ENCODE data around the gene CFAP157. TPM values are rescaled to one million over a fixed set of nuclear protein-coding genes. Genes with fewer than 3 reads are reported as not detected.

Gene CFAP157
- total and polyA plus RNA-seq, 7 donors = 0.12 TPM; not detected in 6

- peaks cover 19 to 71% (median 36%) of the 10 kb centered on the region in 3 donors for H3K27me3 ChIP-seq
- WGBS, 2 donors = 82 to 93% methylated on average over 5 of the region's 5 CpGs
- intact Hi-C loops (cut with DNase I) = no loop called here
These were observed 52.1 kb downstream of the CFAP157 start for GRCh38 chr9:127758843-127759242.

GRCh38 chr9:127761061-127761460, 54.3 kb downstream of the CFAP157 start:
- H3K4me3 ChIP-seq = no peak overlapping the region
- H3K27me3 ChIP-seq = peaks cover 3 to 56% (median 14%) of the 10 kb centered on the region in 3 donors
- no peak for DNase-seq
- WGBS, 2 donors = 79 to 90% methylated on average over 5 of the region's 5 CpGs
- TF ChIP-seq CTCF (IDR thresholded peaks at IDR 0.05) (no peak), EP300 (IDR thresholded peaks at IDR 0.05) (no peak), POLR2A (IDR thresholded peaks at IDR 0.05) (no peak), POLR2AphosphoS5 (IDR thresholded peaks at IDR 0.05) (no peak)
- H3K9me3 ChIP-seq = no peaks in the 10 kb centered on the region
- no peaks in the 10 kb centered on the region for H3K36me3 ChIP-seq
- H3K4me1 ChIP-seq = no peaks in the 10 kb centered on the region
- H3K27ac ChIP-seq = peak overlapping the region in 1 of 4 donors; percentile 41
- intact Hi-C loops (cut with DNase I) = no loop called here

More at GRCh38 chr9:127758843-127759242, 52.1 kb downstream of the CFAP157 start:
- no peak for DNase-seq
- peaks cover 0 to 14% (median 13%) of the 10 kb centered on the region in 4 donors for H3K4me1 ChIP-seq
- no peaks in the 10 kb centered on the region for H3K36me3 ChIP-seq
- TF ChIP-seq POLR2AphosphoS5 (IDR thresholded peaks at IDR 0.05) = no peak
- no peak for TF ChIP-seq POLR2A (IDR thresholded peaks at IDR 0.05)
- no peak for TF ChIP-seq CTCF (IDR thresholded peaks at IDR 0.05)
- TF ChIP-seq EP300 (IDR thresholded peaks at IDR 0.05) = no peak
- no peak overlapping the region for H3K4me3 ChIP-seq
- H3K9me3 ChIP-seq = no peaks in the 10 kb centered on the region
- no peak overlapping the region for H3K27ac ChIP-seq

GRCh38 chr9:127761491-127761956, 54.7 kb downstream of the CFAP157 start:
- intact Hi-C loops (cut with DNase I) = no loop called here
- Histone ChIP-seq H3K4me3 (no peak overlapping the region), H3K27ac (peak overlapping the region; percentile 35 to 65 (median 42)), H3K4me1 (no peaks in the 10 kb centered on the region), H3K9me3 (no peaks in the 10 kb centered on the region), H3K36me3 (no peaks in the 10 kb centered on the region), H3K27me3 (peaks cover 3 to 52% (median 11%) of the 10 kb centered on the region in 3 donors)
- no peak for DNase-seq
- no peak for TF ChIP-seq POLR2AphosphoS5 (IDR thresholded peaks at IDR 0.05)
- 28 to 70% methylated on average over 5 of the region's 5 CpGs for whole genome bisulfite sequencing, 2 donors

GRCh38 chr9:127762111-127762676, 55.4 kb downstream of the CFAP157 start:
- H3K27ac ChIP-seq = peak overlapping the region; percentile 35 to 65 (median 42)
- H3K9me3 ChIP-seq = no peaks in the 10 kb centered on the region
- TF ChIP-seq CTCF (IDR thresholded peaks at IDR 0.05) (no peak), EP300 (IDR thresholded peaks at IDR 0.05) (no peak), POLR2A (IDR thresholded peaks at IDR 0.05) (no peak), POLR2AphosphoS5 (IDR thresholded peaks at IDR 0.05) (no peak)
- no peak overlapping the region for H3K4me3 ChIP-seq
- WGBS, 2 donors = 37 to 48% methylated on average over 16 of the region's 16 CpGs
- H3K4me1 ChIP-seq = no peaks in the 10 kb centered on the region
- H3K36me3 ChIP-seq = no peaks in the 10 kb centered on the region
- intact Hi-C loops (cut with DNase I) = no loop called here
- peaks cover 3 to 46% (median 11%) of the 10 kb centered on the region in 3 donors for H3K27me3 ChIP-seq
- DNase-seq = no peak

- DNase-seq = no peak
- Histone ChIP-seq H3K4me1 (no peaks in the 10 kb centered on the region), H3K9me3 (no peaks in the 10 kb centered on the region), H3K27ac (peak overlapping the region in 3 of 4 donors; percentile 17 to 65 (median 39)), H3K36me3 (no peaks in the 10 kb centered on the region), H3K27me3 (peaks cover 3 to 32% (median 11%) of the 10 kb centered on the region in 3 donors), H3K4me3 (no peak overlapping the region)
- WGBS, 2 donors = 27 to 66% methylated on average over 7 of the region's 7 CpGs
- intact Hi-C loops (cut with DNase I) = no loop called here
- TF ChIP-seq POLR2AphosphoS5 (IDR thresholded peaks at IDR 0.05) (peak in 3 of 4 donors; percentile 24 to 50 (median 48)), CTCF (IDR thresholded peaks at IDR 0.05) (peak in 1 of 4 experiments; percentile 10), EP300 (IDR thresholded peaks at IDR 0.05) (peak in 1 of 4 donors; percentile 66), POLR2A (IDR thresholded peaks at IDR 0.05) (no peak)
These were observed 57.2 kb downstream of the CFAP157 start for GRCh38 chr9:127763918-127764384.
